ENCODE data around the gene URB2.

Gene URB2

DNA sequence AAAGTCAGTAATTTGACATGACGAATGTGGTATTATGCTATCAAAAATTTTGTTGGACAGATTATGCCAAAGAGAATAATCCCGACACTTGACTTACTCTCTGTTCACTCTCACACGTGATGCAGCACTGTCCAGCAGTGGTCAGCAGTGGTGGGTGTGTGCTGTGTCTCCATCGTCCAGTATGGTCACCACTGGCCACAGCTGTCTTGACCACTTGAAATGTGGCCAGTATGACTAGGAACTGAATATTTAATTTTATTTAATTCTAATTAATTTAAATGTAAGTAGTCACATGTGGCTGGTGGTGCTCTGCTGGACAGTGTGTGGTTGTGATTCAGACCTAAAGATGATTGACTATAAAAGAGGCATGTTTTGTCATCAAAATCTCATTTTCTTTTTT lies 24.0 kb downstream of the URB2 start:
- DNase-seq, result no peak

DNA sequence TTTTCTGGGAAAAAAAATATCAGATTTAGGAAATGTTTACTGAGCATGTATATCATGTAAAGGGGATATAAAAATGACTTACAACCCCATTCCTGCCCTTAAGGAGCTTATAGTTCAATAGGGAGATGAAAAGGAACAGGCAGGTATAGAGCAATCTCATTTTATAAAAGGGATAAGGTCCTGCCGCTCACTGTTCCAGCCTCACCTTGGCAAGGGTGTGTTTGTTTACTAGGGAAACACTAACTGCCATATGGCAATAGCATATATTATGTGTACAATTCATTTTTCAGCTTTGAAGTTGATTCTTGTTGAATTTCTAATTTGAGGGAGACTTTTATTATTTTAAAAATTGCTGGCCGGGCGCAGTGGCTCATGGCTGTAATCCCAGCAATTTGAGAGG lies 25.5 kb downstream of the URB2 start:
- no peak for DNase-seq

DNA sequence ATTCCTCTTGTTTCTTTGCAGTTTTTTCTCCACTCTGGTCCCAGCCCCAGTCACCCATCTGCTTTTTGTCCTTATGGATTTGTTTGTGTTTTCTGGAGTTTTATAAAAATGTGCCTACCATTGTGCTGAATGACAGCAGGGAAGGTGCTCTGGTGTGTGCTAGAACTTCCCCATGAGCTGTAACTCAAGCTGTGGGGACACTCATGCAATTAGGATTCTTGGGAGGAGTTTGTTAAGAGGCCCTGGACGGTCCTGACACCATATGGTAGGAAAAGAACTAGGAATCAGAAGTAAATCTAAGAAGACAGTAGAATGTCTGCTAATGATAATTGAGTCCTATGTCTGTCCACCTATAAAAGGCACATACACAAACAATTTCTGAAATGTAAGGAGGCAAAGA lies 27.4 kb downstream of the URB2 start:
- no peak for DNase-seq

DNA sequence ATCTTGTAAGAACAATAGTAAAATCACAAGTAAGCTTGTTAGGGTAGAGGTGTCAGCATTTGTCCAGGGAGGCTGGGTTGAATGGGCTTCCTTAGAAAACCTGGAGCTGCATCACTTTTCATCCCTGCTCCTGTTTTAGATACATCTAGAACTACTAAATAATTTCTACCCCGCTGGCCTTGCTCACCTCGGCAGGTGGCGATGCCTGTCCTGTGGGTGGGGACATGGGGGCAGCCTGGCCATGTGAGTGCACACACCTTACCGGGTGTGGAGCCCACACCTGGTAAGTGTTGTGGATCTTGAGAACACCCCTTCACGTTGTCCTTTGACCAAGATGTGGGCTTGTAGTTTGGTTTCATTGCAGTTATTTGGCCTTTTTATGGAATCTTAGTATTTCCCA lies 29.7 kb downstream of the URB2 start:
- no peak for DNase-seq

DNA sequence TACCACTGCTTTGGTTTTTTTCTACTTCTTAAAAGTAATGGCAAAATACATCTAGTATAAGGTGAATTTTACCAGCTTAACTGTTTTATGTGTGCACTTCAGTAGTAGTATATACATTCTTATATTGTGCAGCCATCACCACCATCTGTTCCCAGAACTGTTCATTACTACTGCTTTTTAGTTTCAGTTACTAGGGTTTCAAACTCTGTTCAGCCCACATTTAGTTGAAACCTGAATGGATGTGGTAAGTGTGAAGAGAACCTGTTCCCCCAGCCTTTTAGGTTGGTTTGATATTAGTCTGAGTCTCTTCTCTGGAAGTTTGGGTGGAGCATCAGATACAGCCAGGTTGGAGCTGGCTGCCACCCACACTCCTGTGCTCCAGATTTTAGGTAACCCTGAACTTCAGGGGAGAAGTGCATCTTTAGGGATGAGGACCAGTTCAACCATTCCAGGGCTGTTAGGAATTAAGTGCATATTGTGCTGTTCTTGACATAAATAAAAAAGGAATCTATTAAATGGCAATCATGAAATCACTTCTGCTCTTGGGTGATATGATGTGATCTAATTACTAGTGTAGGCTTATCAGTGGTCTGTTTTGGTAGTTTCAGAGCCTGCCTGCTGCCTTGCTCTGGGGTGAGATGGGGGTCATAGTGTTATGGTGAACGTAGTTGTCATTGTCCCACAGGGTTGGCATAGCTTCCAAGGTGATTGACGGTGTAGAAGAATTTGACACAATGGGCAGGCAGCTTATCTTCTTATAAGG lies 32.1 kb downstream of the URB2 start:
- DNase-seq, result no peak

DNA sequence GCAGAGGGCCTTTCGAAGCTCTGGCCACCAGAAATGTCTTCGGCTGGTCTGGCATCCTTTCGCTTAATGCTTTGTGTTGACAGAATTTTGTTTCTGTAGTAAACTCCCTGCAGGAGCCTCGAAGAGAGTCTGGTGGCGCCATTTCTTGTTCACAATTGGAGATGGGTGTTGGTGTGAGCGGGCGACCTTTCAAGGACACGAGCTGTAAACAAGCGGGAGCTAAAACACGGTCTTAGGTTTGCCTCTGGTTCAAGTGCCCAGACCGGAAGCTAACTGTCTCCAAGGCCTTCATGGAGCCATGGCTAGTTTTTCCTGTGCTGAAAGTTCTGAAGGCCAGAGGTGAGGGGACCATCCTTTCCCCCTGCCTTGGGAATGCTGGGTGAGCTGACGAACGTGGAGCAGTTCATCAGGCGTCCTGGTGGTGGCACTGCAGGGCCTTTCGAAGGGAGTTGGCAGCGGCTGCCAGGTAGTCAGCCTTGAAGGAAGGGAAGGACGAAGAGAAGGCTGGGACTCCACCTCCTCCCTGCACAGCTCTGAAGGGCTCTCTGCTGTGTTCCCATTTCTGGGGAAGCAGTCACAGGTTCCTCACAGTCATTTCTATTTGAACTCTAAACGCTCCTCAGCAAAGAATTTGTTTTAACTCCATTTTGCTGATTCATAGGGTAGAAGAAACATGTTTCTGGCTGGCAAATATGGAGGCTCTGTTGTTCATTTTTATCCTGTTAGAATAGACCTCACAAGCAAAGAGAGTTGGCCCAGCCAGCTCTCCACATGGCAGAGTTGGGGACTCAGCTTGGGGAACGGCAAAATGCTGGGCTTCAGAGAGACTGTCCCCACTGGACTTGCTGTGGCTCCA lies 35.2 kb downstream of the URB2 start:
- DNase-seq, result peak; percentile 65 to 71

DNA sequence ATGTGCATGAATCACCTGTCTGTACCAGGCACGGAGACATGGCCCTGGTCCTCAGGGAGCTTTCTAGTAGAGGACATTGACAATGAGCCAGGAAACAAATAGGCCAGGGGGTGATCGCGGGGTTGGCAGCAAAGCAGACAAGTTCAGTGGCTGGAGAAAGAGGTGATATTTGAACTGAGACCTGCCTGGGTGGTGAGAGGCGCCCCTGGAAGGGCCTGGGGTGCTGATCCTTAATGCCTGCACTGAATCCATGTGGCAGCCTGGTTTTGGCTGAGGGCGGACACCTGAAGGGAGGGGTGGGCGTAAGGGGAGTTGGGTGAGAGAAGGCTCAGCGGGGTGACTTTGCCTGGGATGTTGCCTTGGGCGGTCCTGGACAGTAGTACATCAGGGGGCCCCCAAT lies 35.9 kb downstream of the URB2 start:
- DNase-seq, result no peak

DNA sequence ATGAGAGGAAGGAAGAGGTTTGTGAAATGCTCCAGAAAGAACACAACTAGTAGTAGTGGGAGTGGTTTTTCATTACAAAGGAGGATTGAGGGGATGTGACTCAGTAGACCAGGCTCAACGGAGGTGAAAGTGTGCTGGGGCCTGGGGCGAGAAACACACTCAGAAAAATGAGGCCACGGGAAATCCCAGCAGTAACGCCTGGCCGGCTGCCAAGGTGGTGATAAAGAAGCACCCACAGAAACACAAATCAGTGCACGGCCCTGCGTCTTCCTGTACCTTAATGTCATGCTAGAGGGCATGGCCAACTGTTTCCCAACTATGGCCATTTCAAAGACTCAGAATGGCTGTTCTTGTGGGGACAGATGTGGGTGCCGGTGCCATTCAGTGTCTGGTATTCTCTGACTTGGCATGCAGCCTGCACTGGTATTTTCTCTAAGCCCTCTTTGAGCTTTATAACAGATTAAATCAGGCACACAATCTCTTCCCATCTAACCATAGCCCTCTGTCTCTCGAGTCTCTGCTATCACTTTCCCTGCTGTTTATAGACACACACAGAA lies 38.2 kb downstream of the URB2 start:
- DNase-seq, result peak; percentile 64 to 68

DNA sequence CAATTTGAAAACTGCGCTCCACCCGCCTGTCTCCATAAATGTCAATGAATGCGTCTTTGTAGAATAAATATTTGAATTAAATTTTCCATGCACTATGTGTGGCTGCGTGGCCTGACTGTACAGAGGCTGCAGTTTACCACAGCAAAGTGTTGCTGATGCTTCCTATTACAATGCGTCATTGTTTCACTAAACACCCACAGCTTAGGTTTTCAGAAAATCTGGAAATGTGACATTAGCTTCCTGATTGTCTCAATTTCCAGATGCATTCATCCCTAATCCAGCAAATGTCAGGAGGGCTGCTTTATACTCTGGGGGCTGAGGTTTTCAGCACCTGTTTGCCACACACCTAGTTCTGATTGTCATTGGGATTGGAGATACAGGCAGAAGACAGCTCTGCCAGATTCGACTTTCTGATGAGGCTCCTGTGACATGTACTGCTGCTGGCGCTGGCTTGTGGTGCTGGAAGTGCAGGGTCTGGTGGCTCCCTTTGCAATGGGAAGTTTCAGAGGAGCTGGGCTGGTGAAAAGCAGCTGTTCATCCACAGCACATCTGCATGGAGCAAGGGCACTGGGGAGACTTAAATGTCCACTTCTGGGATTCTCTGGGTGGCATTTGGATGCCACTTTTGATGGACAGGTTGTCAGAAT lies 40.0 kb downstream of the URB2 start:
- DNase-seq, result no peak

DNA sequence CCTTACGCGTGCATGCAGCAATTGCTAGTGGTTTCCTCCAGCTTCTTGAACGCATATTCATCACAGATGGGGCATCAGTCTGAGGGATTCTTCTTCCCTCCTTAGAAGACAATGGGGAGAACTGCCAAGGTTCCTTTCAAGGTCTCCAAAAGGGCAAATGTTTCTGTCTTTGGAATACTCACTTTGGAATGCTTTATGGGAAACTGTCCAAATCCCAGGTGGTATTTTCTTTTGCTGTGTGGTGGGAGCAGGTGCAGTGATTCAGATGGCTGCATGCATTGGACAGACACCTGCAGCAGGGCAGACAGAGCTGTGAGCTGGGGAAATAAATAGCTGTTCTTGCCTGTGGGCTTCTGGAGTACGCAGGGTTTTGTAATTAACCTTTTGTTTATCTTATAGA lies 40.5 kb downstream of the URB2 start:
- DNase-seq, result no peak

DNA sequence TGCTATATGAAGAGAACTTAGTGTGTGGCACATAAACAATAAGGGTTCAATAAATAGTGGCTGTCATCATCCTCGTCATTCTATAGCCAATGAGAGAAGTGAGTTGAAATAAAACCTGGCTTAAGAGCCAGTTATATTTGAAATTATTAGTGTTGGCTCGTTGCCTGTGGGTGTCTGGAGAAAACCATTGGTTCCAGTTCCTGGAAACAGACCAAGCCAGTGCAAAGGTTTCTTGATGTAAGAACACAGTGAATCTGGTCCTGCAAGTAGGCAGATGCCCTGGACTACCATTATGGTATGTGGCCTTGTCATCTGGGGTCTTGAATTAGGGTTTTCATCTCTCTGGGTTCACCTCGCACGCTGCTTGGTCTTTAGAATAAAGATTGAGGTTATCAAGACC lies 43.3 kb downstream of the URB2 start:
- DNase-seq, result no peak

DNA sequence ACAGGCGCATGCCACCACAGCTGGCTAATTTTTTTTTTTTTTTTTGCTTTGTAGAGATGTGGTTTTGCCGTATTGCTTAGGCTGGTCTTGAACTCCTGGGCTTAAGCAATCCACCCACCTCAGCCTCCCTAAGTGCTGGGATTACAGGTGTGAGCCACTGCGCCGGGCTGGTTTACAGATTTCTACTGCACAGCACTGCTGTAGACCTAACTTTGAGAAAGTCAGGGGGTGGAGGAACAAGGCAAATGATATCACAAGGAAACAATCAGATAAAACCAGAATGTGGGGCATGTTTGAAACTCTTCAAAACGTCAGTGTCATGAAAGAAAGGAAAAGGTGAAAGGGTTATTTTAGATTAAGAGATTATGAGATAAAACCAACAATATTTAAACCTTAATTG lies 45.3 kb downstream of the URB2 start:
- no peak for DNase-seq

DNA sequence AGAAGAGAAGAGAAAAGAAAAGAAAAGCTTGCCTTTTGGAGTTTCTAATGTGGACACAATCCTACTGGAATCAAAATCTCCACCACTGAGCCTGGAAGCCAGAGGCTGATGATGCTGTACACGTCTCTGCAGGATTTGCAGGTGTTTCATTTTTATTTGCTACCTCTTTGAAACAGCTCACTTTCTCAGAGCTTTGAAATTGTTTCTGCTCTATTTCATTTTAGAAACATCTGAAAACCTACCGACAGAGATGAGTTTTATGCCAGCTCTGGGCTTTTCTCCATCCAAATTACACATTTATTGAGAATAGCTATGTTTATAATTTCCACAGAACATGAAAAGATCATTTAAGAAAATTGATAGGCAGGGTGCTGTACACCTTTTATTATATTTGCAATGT lies 46.2 kb downstream of the URB2 start:
- no peak for DNase-seq

DNA sequence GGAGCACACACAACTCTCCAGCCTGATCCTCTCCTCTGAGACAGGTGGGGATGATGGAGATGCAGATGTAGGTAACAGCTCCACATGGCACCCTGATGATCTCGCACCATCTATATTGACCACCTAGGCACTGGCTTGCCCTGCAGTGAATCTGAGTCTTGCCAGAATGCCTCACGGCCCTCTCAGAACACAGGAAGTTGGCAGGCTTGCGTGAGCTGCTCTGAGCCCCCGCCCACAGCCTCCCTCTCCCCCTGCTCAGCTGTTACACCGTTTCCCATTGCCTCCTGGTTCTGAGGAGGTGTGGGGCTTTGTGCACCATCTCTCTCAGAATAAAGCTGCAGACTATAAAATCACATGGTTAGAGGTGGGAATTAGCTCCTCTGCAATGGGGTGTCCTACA lies 48.0 kb downstream of the URB2 start:
- DNase-seq, result no peak

DNA sequence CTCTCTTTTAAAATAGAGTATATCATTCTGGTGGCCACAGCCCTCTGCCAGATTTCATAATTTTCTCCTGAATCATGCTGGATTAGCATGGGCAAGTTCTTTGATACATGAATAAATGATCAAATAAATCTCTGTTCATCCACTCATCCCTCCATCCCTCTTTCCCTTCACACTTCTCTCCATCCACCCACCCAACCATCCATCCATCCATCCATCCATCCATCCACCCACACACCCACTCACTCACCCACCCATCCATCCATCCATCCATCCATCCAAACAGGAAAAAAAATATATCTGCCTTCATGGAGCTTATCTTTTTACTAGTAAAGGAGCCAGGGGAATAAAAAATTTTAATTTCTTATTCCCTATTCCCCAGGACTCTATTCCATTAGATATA lies 49.3 kb downstream of the URB2 start:
- DNase-seq, result no peak

DNA sequence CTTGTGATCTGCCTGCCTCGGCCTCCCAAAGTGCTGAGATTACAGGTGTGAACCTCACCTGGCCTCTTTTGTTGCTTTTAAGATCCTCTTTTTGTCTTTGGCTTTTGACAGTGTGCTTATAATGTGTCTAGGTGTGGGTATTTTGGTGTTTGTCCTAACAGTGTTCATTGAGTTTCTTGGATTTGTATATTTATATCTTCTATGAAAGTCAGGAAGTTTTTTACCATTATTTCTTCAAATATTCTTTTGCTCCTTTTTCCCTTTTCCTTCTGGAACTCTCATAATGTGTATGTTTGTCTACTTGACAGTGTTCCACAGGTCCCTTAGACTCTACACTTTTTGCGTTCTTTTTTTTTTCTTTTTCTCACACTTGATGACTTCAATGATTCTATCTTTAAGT lies 59.1 kb downstream of the URB2 start:
- no peak for DNase-seq

DNA sequence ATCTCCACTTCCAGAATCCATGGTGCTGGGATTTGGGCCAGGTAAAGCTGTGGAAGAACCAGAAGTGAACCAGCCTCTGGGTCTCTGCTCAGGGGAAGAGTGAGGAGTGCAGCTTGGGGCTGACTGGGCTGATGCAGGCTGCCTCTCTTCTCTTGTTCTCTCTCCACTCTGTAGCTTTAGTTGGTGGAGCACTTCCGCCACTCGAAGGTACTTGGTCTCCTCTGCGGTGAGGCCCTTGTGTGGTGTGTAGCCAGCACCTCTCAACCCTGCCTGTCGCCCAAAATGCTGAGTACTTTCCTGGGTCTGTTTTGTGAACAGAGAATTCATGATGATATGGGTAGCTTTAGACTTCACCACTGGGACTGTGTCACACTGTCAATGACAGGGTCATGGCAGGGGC lies 63.2 kb downstream of the URB2 start:
- no peak for DNase-seq

DNA sequence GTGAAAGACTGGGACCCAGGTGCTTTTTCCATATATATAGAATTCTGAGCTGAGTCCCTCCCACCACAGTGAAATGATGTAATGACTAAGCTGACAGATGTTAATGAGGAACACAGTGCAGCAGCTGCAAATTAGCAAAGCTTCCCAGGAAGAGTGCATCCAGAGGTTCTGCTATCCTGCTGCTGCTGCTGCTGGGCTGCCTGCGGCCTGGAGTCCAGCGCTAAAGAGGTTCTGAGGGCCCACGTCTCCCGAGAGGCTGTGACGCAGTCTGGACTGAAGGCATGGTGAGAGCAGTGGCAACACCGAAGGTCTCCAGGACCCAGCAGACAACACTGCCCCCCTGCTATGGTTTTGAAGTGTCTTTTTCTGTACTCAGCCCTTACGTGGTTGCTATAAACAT lies 63.9 kb downstream of the URB2 start:
- DNase-seq, result no peak

DNA sequence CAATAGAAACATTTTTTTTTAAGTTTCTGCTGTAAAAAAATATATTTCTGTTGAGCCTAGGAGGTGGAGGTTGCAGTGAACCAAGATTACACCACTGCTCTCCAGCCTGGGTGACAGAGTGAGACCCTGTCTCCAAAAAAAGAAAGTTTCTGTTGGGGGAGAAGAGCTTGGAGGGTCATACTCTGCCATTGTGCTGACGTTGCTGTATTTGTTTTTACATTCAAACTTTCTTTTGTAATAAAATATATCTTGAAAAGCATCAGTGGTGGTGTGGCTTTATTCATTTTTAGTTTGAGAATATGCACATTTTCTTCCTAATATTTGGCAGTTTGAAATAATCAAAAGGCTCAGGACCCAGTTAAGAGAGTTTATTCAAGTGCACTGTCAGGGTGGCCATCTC lies 64.6 kb downstream of the URB2 start:
- DNase-seq, result no peak

DNA sequence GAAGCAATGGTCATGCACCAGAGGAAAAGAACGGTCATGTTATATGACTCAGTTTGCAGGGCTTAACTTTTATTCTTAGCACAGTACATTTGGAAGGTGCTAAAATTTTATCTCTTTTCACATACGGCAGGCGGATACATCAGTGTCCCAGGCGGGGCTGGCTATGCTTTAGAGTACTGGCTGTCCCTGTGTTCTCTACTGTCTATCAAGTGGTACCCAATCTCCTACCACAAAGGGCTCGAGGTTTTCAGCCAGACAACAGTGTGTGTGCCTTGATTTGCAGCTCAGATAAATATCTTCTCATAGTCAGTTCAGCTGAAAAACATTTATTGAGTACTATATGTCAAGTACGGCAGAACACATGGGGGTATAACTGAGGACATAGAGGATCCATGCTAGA lies 65.3 kb downstream of the URB2 start:
- DNase-seq, result no peak

DNA sequence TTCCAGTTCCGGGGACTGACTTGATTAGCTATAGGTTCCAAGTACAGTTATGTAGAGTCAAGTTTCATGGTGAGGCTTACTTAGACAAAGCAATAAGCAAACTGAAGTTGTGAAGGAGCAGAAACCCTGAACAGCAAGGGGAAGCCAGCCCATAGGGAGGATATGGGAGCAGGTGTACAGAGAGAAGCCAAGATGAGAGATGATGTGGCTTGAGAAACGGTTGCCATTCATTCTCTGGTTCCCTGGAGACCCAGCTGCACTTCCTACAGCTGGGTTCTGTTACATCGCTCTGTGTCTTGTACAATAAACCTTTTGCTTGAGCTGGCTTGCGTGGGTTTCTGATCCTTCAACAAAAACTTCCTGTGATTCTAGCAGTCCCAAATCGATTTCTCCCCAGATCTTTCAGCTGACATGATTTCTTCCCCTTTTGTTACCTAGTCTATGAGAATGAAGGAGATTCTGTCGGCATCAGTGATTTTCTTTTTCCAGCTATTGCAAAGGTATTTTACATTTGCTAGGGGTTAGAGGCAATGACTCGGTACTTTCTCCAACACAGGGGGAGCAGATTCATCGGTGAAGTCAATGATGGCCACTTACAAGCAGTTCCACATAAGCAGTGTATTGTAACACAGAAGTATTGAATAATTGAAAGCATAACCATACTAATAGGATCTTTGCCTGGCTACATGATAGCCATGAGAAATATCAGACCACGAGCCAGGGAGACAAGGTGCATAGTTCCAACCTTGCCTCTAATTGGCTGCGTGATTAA lies 67.3 kb downstream of the URB2 start:
- DNase-seq, result no peak

DNA sequence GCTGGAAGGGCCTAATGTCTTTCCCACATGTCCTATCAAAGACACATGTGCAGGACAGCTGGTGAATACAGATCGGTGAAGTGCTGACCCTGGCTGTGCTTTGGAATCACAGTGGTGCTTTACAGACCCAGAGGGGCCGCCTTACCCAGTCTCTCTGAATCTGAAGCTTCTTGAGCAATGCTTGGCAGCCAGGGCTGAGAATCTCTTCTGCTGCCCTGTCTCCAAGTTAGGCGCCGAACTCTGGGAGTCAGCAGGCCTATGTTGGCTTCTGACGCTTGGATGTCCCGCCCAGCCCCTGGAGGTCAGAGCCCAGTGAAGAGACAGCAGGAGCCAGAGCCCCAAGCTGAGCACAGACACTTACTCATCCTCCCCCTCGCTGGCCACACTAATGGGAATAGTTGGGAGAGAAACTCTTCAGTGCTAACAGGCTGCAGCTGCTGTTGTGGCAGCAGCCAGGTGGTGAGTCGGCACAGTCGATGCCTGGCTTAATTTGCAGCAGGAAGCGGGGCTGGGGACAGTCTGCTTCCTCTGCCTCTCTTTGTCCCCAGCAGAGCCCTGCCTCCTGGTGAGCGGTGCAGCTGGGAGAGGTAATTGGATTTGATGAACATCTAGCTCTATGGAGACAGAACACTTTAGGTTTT lies 68.1 kb downstream of the URB2 start:
- DNase-seq, result no peak

Measured in CD4-positive, alpha-beta T cell treated with Interleukin-4 for 1 hour (primary cell).